ENCODE results near the gene FYTTD1. TPM values are rescaled to one million over a fixed set of nuclear protein-coding genes. Genes with fewer than 3 reads are reported as not detected.

FYTTD1 gene
- total RNA-seq, 1 experiment from 2014 or later, result 52.2 TPM

DNA sequence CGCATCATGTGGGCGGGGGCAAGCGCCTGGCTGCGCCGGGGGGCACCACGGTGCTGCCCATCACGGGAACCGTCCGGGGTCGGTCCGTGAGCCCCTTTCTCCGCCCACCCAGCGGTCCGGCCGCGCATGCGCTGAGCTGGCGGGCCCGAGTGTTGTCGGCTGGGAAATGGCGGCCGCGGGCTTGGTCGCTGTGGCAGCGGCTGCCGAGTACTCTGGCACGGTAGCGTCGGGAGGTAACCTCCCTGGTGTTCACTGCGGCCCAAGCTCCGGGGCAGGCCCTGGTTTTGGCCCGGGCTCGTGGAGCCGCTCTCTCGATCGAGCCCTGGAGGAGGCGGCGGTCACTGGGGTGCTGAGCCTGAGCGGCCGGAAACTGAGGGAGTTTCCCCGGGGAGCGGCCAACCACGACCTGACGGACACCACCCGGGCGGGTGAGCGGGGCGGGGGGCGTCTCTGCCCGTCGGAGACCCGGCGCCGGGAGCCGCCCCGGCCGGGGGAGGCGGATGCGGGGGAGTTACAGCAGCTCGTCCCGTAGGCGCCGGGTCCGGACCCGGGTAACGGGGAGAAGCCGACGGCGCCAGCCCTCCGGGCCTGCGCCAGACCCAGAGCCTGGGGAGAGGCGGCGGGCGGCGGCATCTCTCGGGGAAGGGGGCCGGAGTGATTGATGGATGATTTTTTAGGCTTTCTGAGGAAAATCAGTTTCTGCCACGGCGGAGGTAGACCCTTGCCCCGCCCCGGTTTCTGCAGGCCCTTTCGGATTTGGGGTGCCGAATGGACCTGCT lies 41.6 kb downstream of the FYTTD1 start, which contains the start of gene LRCH3:
TSS of gene LRCH3 (plus strand) at position 142 of the 779 bp plus-strand sequence. CDS start at position 167, 25 bp downstream.
- peak within 1 kb of the TSS; percentile 96 for H3K4me3 ChIP-seq
- peak within 1 kb of the TSS; percentile 97 for H3K27ac ChIP-seq
- H3K4me1 ChIP-seq (replicated peaks), result peaks cover 12% of the 10 kb centered on the region
- DNase-seq (ENCODE audit: low read depth in 1 of 2, low spot score in 2 of 2), result peak; percentile 85 to 92
- no peaks in the 10 kb centered on the region for H3K27me3 ChIP-seq (replicated peaks)
- H3K9me3 ChIP-seq (replicated peaks), result no peaks in the 10 kb centered on the region
- H3K36me3 ChIP-seq, result peaks cover 18% of the 10 kb centered on the region

- DNase-seq (ENCODE audit: low read depth in 1 of 2, low spot score in 2 of 2), result peak in 1 of 2 experiments; percentile 37
- H3K27ac ChIP-seq, result peak overlapping the region; percentile 97
- H3K4me3 ChIP-seq, result peak overlapping the region; percentile 96
- peaks cover 24% of the 10 kb centered on the region for H3K36me3 ChIP-seq
- peaks cover 12% of the 10 kb centered on the region for H3K4me1 ChIP-seq (replicated peaks)
- no peaks in the 10 kb centered on the region for H3K9me3 ChIP-seq (replicated peaks)
- H3K27me3 ChIP-seq (replicated peaks), result no peaks in the 10 kb centered on the region
These were observed 42.4 kb downstream of the FYTTD1 start for GRCh38 chr3:197791892-197792647.

DNA sequence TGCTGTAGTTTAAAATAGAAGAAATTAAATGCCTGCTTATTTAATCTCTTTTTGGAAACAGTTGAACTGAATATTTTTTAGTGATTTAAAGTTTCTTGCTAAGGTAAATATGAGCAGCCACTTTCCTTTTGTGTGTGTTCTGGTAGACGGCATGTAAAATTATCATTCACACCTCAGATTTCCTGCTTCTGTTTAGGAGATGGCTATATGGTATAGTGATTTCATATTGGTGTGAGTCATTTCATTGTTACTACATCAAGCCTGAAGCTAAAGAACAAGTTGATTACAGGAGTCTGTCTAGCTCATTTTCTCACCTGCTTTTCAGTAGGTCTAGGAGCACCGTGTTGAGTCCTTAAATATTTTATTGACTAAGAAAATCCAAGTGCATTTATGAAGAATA lies 43.6 kb downstream of the FYTTD1 start:
- Histone ChIP-seq H3K4me1 (replicated peaks) (peaks cover 12% of the 10 kb centered on the region), H3K9me3 (replicated peaks) (no peaks in the 10 kb centered on the region), H3K4me3 (no peak overlapping the region), H3K27me3 (replicated peaks) (no peaks in the 10 kb centered on the region), H3K27ac (no peak overlapping the region), H3K36me3 (peaks cover 24% of the 10 kb centered on the region)
- no peak for DNase-seq (ENCODE audit: low read depth in 1 of 2, low spot score in 2 of 2)

DNA sequence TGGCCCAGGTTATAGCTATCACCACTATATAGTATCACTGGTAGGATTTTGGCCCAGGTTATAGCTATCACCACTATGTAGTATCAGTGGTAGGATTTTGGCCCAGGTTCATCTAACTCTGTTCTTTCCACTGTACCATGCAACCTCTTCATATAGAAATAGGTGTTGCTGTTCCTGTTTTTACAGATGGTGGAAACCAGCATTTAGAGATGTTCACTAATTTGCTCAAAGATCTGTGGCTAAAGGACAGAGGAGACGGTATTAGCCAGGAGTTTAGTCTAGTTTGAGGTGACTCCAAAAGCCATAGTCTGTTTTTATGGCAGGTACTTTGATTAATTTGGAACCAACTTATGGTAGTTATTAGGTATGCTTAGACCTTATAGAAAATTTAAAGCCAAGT lies 44.4 kb downstream of the FYTTD1 start:
- no peak overlapping the region for H3K27ac ChIP-seq
- H3K4me1 ChIP-seq (replicated peaks), result peaks cover 15% of the 10 kb centered on the region

DNA sequence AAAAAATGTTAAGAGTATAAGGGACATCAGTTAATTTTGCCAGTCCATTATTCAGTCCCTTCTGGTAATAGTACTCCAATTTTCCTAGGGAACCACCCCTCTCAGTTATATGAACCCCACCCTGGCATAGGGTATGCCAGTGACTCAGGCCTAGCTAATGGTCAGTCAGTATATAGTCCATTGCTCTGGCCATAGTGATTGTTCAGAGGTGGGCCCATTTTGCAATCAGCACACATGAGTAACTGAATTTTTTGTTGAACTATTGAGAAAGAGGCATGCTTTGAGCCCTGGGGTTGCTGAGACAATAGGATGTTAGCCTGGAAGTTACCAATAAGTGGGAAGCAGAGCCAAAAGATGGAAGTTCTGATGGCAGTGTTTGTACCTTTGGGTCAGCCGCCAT lies 45.5 kb downstream of the FYTTD1 start:
- H3K9me3 ChIP-seq (replicated peaks), result no peaks in the 10 kb centered on the region
- H3K27ac ChIP-seq, result no peak overlapping the region
- no peak overlapping the region for H3K4me3 ChIP-seq
- H3K36me3 ChIP-seq, result peaks cover 24% of the 10 kb centered on the region
- peaks cover 16% of the 10 kb centered on the region for H3K4me1 ChIP-seq (replicated peaks)
- H3K27me3 ChIP-seq (replicated peaks), result no peaks in the 10 kb centered on the region
- DNase-seq (ENCODE audit: low read depth in 1 of 2, low spot score in 2 of 2), result no peak

More for the DNA sequence above, 44.4 kb downstream of the FYTTD1 start:
- H3K4me3 ChIP-seq, result no peak overlapping the region
- H3K36me3 ChIP-seq, result peaks cover 24% of the 10 kb centered on the region
- DNase-seq (ENCODE audit: low read depth in 1 of 2, low spot score in 2 of 2), result no peak
- no peaks in the 10 kb centered on the region for H3K9me3 ChIP-seq (replicated peaks)
- no peaks in the 10 kb centered on the region for H3K27me3 ChIP-seq (replicated peaks)

DNA sequence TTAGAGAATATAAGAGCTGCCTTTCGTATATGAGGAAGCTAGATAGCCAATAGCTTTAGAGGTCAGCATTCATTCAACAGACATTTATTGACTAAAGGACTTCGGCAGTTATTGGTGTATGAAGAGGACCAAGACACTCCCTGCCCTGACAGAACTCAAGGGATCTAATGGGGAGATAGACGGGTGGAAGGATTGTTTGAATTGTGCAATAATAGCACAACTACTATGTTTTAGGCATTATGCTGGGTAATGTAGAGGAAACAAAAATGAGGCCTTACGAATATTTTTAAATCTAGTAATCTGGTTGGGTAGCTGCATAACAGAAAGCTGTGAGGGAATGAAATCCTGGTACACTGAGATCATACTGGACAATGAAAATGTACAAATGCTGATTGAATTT lies 46.4 kb downstream of the FYTTD1 start:
- Histone ChIP-seq H3K36me3 (peaks cover 23% of the 10 kb centered on the region), H3K27ac (no peak overlapping the region), H3K4me1 (replicated peaks) (peaks cover 13% of the 10 kb centered on the region), H3K4me3 (no peak overlapping the region), H3K27me3 (replicated peaks) (no peaks in the 10 kb centered on the region), H3K9me3 (replicated peaks) (no peaks in the 10 kb centered on the region)
- no peak for DNase-seq (ENCODE audit: low read depth in 1 of 2, low spot score in 2 of 2)

DNA sequence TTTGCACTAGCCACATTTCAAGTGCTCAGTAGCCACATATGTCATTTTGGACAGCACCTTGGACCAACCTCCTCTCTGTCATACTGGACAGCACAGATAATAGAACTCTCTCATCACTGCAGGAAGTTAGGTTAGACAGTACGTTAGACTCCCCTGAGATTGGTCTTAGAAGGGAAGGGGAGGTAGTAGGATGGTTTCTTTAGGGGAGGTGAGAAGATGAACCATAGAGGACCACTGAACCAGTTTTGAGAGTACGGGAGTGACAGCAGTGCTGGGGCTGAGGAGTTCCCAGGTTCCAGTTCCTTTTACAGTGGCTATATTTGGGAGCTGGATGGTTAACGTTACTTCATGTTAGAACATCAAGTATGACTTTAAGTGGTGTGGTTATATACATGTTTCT lies 49.2 kb downstream of the FYTTD1 start:
- H3K4me1 ChIP-seq (replicated peaks), result peaks cover 4% of the 10 kb centered on the region; the same call in 1 of the 2 replicates
- no peaks in the 10 kb centered on the region for H3K9me3 ChIP-seq (replicated peaks)
- H3K27ac ChIP-seq, result no peak overlapping the region
- H3K27me3 ChIP-seq (replicated peaks), result no peaks in the 10 kb centered on the region
- no peak for DNase-seq (ENCODE audit: low read depth in 1 of 2, low spot score in 2 of 2)
- no peak overlapping the region for H3K4me3 ChIP-seq
- peaks cover 13% of the 10 kb centered on the region; the same call in 1 of the 2 replicates for H3K36me3 ChIP-seq

GRCh38 chr3:197800379-197800778 lies 50.7 kb downstream of the FYTTD1 start:
- no peaks in the 10 kb centered on the region for H3K9me3 ChIP-seq (replicated peaks)
- H3K27me3 ChIP-seq (replicated peaks), result no peaks in the 10 kb centered on the region
- peaks cover 4% of the 10 kb centered on the region; the same call in 1 of the 2 replicates for H3K4me1 ChIP-seq (replicated peaks)
- 0 out of 2 replicates have a peak, but pooled peaks cover 7% of the 10 kb centered on the region for H3K36me3 ChIP-seq
- no peak overlapping the region for H3K4me3 ChIP-seq
- DNase-seq (ENCODE audit: low read depth in 1 of 2, low spot score in 2 of 2), result no peak
- no peak overlapping the region for H3K27ac ChIP-seq

DNA sequence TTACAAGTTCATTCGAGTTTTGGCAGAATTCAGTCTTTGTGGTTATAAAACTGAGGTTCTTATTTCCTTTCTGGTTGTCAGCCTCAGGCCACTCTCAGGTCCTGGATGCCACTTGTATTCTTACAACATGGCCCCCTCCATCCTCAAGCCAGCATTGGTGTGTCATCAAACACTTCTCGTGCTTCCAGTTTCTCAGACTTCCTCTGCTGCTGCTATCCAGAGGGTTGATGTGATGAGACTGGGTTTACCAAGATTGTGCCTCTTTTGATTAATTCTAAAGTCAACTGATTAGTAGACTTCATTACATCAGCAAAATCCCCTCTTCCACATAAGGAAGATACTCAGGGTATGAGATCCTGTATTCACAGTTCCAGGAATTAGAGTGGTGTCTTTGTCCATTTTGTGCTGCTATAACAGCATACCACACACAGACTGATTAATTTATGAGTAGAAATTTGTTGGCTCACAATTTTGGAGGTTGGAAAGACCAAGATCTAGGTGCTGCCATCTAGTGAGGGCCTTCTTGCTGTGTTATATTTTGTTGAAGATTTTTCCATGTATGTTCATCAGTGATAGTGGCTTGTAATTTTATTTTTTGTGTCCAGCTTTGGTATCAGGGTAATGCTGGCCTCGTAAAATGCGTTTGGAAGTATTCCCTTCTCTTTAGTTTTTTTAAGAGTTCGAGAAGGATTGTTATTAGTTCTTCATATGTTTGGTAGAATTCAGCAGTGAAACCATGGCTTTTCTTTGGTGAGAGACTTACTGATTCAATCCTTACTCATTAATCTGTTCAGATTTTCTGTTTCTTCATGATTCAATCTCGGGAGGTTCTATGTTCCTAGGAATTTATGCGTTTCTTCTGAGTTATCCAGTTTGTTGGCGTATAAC lies 52.5 kb downstream of the FYTTD1 start:
- Histone ChIP-seq H3K9me3 (replicated peaks) (no peaks in the 10 kb centered on the region), H3K27ac (no peak overlapping the region), H3K27me3 (replicated peaks) (no peaks in the 10 kb centered on the region), H3K36me3 (no peaks in the 10 kb centered on the region), H3K4me3 (no peak overlapping the region), H3K4me1 (replicated peaks) (peaks cover 4% of the 10 kb centered on the region; the same call in 1 of the 2 replicates)
- no peak for DNase-seq (ENCODE audit: low read depth in 1 of 2, low spot score in 2 of 2)

DNA sequence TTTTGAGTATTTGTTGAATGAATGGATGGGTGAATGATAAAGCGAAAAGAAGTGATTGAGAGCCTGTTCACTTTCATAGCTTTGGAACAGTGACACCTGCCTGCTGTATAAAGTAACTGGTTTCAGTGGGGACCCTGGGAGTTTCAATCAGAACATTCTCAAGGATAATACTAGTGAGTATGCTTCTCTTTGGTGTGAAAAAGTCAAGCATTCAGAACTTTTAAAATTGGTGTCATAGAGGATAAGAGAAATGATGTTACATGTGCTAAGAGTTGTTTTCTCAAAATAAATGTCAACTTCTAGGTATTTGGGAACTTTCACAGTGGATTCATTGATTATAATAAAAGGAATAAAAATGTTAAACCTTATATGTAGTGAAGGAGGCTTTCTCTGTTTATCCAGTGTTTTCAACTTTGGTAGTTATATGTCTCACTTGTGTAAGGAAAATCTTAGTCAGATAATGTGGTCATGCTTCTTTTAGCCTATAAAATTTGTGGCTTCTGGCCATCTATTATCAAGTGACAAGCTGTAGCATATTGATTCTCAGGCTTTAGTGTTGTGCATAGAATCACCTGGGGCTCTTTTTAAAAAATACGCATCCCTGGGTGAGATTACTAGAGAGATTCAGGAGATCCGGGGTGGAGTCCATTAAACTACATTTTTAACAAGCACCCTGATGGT lies 53.2 kb downstream of the FYTTD1 start:
- Histone ChIP-seq H3K4me1 (replicated peaks) (peaks cover 9% of the 10 kb centered on the region), H3K36me3 (no peaks in the 10 kb centered on the region), H3K27ac (no peak overlapping the region), H3K4me3 (no peak overlapping the region), H3K27me3 (replicated peaks) (no peaks in the 10 kb centered on the region), H3K9me3 (replicated peaks) (no peaks in the 10 kb centered on the region)
- DNase-seq (ENCODE audit: low read depth in 1 of 2, low spot score in 2 of 2), result no peak

GRCh38 chr3:197804511-197804910 lies 54.8 kb downstream of the FYTTD1 start:
- Histone ChIP-seq H3K27ac (no peak overlapping the region), H3K9me3 (replicated peaks) (no peaks in the 10 kb centered on the region), H3K4me1 (replicated peaks) (peaks cover 21% of the 10 kb centered on the region), H3K4me3 (no peak overlapping the region), H3K36me3 (no peaks in the 10 kb centered on the region), H3K27me3 (replicated peaks) (no peaks in the 10 kb centered on the region)
- DNase-seq (ENCODE audit: low read depth in 1 of 2, low spot score in 2 of 2), result no peak

DNA sequence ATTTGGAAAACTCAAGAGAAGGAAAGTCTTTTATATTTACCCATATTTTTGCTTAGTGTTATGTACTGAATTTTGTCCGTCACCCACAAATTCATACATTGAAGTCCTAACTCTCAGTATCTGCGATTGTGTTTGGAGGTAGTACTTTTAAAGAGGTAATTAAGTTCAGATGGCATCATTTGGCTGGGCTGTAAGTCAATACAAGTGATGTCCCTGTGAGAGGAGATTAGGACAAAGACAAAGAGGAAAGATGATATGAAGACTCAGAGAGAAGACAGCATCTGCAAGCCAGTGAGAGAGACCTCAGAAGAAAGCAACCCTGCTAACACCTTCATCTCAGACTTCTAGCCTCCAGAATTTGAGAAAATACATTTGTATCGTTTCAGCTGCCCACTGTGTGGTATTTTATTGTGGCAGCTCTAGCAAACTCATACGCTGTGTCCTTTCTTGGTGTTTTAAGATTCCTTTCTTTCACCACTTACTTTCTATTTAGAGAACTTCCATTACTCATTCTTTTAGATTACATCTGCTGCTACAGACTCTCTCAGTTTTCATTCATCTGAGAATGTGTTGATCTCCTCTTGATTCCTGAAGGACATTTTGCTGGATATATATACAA lies 58.4 kb downstream of the FYTTD1 start:
- Histone ChIP-seq H3K9me3 (replicated peaks) (no peaks in the 10 kb centered on the region), H3K36me3 (no peaks in the 10 kb centered on the region), H3K4me3 (no peak overlapping the region), H3K27me3 (replicated peaks) (no peaks in the 10 kb centered on the region), H3K4me1 (replicated peaks) (peaks cover 35% of the 10 kb centered on the region), H3K27ac (peak overlapping the region; percentile 44)
- peak in 1 of 2 experiments; percentile 56 for DNase-seq (ENCODE audit: low read depth in 1 of 2, low spot score in 2 of 2)
